Measurements from ENCODE around the gene PLEKHG4. TPM values are rescaled to one million over a fixed set of nuclear protein-coding genes. Genes with fewer than 3 reads are reported as not detected.

PLEKHG4 gene
- total and polyA plus RNA-seq, 10 of the 15 experiments (the other 5 are each of a cell fraction or from before 2014, with no cell fraction given) = 0.14 to 2.6 (median 0.99) TPM

- DNase-seq (ENCODE audit: low read depth, low spot score) = no peak
- Histone ChIP-seq H3K4me1 (ENCODE audit: control insufficient read depth, insufficient read depth, low read length) (peaks cover 4% of the 10 kb centered on the region; the same call in 1 of the 2 replicates), H3K9ac (ENCODE audit: control insufficient read depth, insufficient read depth, low read length) (no peak overlapping the region), H3K27me3 (replicated peaks in 1 of 2; ENCODE audit: control insufficient read depth in 2 of 2, insufficient read depth in 2 of 2, low read length in 1 of 2) (no peaks in the 10 kb centered on the region), H3K4me3 (no peak overlapping the region), H3K36me3 (ENCODE audit: control insufficient read depth in 2 of 2, insufficient read depth in 2 of 2, low read length in 1 of 2) (no peaks in the 10 kb centered on the region; a peak in 1 of 4 replicates), H3K4me2 (ENCODE audit: control insufficient read depth, insufficient read depth) (no peak overlapping the region), H3K27ac (ENCODE audit: control insufficient read depth, insufficient read depth) (no peak overlapping the region), H2AFZ (ENCODE audit: control insufficient read depth, low read depth, low read length) (no peak overlapping the region), H4K20me1 (ENCODE audit: control insufficient read depth, insufficient read depth) (no peaks in the 10 kb centered on the region), H3K9me3 (replicated peaks; ENCODE audit: control insufficient read depth, insufficient read depth, low read length) (no peaks in the 10 kb centered on the region), H3K79me2 (ENCODE audit: control insufficient read depth, insufficient read depth, low read length) (0 out of 2 replicates have a peak, but pooled peaks cover 2% of the 10 kb centered on the region)
- intact Hi-C loops (cut with micrococcal nuclease; ENCODE audit: unreplicated experiment) = no loop called here
- POLR2A ChIA-PET = interaction anchor here (0.6 kb wide), 1 partner anchor 58 kb away, joined by 3 read pairs; no protein-coding TSS in a partner anchor
- 57% methylated on average over 15 of the region's 15 CpGs for WGBS (ENCODE audit: insufficient coverage, insufficient replicate concordance, low lambda C conversion rate, missing lambda C conversion rate)
- CTCF ChIA-PET = interaction anchor here (0.6 to 2.8 kb wide), 6 partner anchors 17 to 219 kb away, joined by 3 to 17 read pairs (median 4); no protein-coding TSS in a partner anchor
- TF ChIP-seq SMAD5 (IDR thresholded peaks at IDR 0.05; ENCODE audit: low read depth) (no peak), ETV6 (conservative IDR thresholded peaks at IDR 0.05 in 1 of 2, IDR thresholded peaks at IDR 0.05 in 1 of 2; ENCODE audit: borderline replicate concordance in 1 of 2, low read depth in 1 of 2) (no peak), NRF1 (conservative IDR thresholded peaks at IDR 0.05; ENCODE audit: low read depth, low read length) (no peak), RAD21 (IDR thresholded peaks at IDR 0.05; ENCODE audit: insufficient read depth, low read depth, low read length) (no peak), SRF (IDR thresholded peaks at IDR 0.05; ENCODE audit: low read depth in 2 of 2, low read length in 2 of 2) (no peak), TARDBP (IDR thresholded peaks at IDR 0.05; ENCODE audit: borderline replicate concordance) (no peak), ZNF622 (IDR thresholded peaks at IDR 0.05) (no peak), PAX5 (IDR thresholded peaks at IDR 0.05; ENCODE audit: borderline replicate concordance, low read depth, low read length) (no peak), MYB (IDR thresholded peaks at IDR 0.05; ENCODE audit: borderline replicate concordance, low read depth, low read length) (no peak), ATF2 (IDR thresholded peaks at IDR 0.05; ENCODE audit: low read length) (no peak), SREBF2 (IDR thresholded peaks at IDR 0.05; ENCODE audit: low read length) (no peak), TAF1 (IDR thresholded peaks at IDR 0.05; ENCODE audit: borderline replicate concordance, low read depth, low read length) (no peak), NFYB (IDR thresholded peaks at IDR 0.05; ENCODE audit: insufficient read depth, low read depth, low read length) (no peak), HSF1 (IDR thresholded peaks at IDR 0.05; ENCODE audit: low read depth, low read length) (no peak)
- TF ChIP-seq, protein P1, sequence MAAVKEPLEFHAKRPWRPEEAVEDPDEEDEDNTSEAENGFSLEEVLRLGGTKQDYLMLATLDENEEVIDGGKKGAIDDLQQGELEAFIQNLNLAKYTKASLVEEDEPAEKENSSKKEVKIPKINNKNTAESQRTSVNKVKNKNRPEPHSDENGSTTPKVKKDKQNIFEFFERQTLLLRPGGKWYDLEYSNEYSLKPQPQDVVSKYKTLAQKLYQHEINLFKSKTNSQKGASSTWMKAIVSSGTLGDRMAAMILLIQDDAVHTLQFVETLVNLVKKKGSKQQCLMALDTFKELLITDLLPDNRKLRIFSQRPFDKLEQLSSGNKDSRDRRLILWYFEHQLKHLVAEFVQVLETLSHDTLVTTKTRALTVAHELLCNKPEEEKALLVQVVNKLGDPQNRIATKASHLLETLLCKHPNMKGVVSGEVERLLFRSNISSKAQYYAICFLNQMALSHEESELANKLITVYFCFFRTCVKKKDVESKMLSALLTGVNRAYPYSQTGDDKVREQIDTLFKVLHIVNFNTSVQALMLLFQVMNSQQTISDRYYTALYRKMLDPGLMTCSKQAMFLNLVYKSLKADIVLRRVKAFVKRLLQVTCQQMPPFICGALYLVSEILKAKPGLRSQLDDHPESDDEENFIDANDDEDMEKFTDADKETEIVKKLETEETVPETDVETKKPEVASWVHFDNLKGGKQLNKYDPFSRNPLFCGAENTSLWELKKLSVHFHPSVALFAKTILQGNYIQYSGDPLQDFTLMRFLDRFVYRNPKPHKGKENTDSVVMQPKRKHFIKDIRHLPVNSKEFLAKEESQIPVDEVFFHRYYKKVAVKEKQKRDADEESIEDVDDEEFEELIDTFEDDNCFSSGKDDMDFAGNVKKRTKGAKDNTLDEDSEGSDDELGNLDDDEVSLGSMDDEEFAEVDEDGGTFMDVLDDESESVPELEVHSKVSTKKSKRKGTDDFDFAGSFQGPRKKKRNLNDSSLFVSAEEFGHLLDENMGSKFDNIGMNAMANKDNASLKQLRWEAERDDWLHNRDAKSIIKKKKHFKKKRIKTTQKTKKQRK (IDR thresholded peaks at IDR 0.05; ENCODE audit: low read depth, low read length) = no peak
- no peak for ATAC-seq
- in situ Hi-C loops (cut with MboI) = no loop called here
- SMC1A ChIA-PET (ENCODE audit: uncharacterized antibody, unreplicated experiment) = interaction anchor here (0.8 to 1.2 kb wide), 2 partner anchors 8 to 328 kb away, joined by 4 read pairs; no protein-coding TSS in a partner anchor
- FAIRE-seq = no peak
- RAD21 ChIA-PET (ENCODE audit: unreplicated experiment) = interaction anchor here (0.8 to 1.4 kb wide), 2 partner anchors 20 to 59 kb away, joined by 3 to 6 read pairs; no protein-coding TSS in a partner anchor
- BruUV-seq (replicated peaks) = no TSS peak
Measured at GRCh38 chr16:67280090-67281015, 1.0 kb downstream of the PLEKHG4 start.
